NCI-H128 (cell line): ENCODE data around the gene DOCK4.

ENCODE experiments used
- DNase-seq: peaks from one replicate; lab custom pipeline; 2025; ENCODE audit not compliant: unreplicated experiment; lab: John Stamatoyannopoulos, UW

The DOCK4 gene

GRCh38 chr7:111871283-111871682 lies 334.9 kb downstream of the DOCK4 start:
- DNase-seq, result no peak

GRCh38 chr7:111869280-111869679 lies 336.9 kb downstream of the DOCK4 start:
- DNase-seq, result no peak

- DNase-seq, result no peak
Observed at GRCh38 chr7:111867348-111867931, 338.8 kb downstream of the DOCK4 start.

GRCh38 chr7:111866787-111867186 lies 339.4 kb downstream of the DOCK4 start:
- DNase-seq, result no peak

- DNase-seq, result no peak
Observed at GRCh38 chr7:111865430-111865829, 340.8 kb downstream of the DOCK4 start.

- DNase-seq, result no peak
Observed at GRCh38 chr7:111864291-111864976, 341.8 kb downstream of the DOCK4 start.

GRCh38 chr7:111863269-111863668 lies 342.9 kb downstream of the DOCK4 start:
- no peak for DNase-seq

GRCh38 chr7:111860248-111860647 lies 346.0 kb downstream of the DOCK4 start:
- DNase-seq, result no peak

- no peak for DNase-seq
Observed at GRCh38 chr7:111858331-111858730, 347.9 kb downstream of the DOCK4 start.

GRCh38 chr7:111855842-111856227 lies 350.4 kb downstream of the DOCK4 start:
- DNase-seq, result no peak

GRCh38 chr7:111855161-111855841 lies 350.9 kb downstream of the DOCK4 start:
- no peak for DNase-seq

- no peak for DNase-seq
Observed at GRCh38 chr7:111853201-111853990, 352.8 kb downstream of the DOCK4 start.

- DNase-seq, result no peak
Observed at GRCh38 chr7:111852081-111852480, 354.1 kb downstream of the DOCK4 start.

GRCh38 chr7:111846898-111847297 lies 359.3 kb downstream of the DOCK4 start:
- no peak for DNase-seq

GRCh38 chr7:111845853-111846252 lies 360.3 kb downstream of the DOCK4 start:
- DNase-seq, result no peak

GRCh38 chr7:111844904-111845671 lies 361.1 kb downstream of the DOCK4 start:
- DNase-seq, result no peak

GRCh38 chr7:111842491-111842890 lies 363.7 kb downstream of the DOCK4 start:
- DNase-seq, result no peak

GRCh38 chr7:111841596-111842205 lies 364.5 kb downstream of the DOCK4 start:
- DNase-seq, result no peak

GRCh38 chr7:111840528-111840927 lies 365.7 kb downstream of the DOCK4 start:
- no peak for DNase-seq

- no peak for DNase-seq
Observed at GRCh38 chr7:111839261-111839660, 366.9 kb downstream of the DOCK4 start.
